Measurements from ENCODE around the gene CCDC92. TPM values are rescaled to one million over a fixed set of nuclear protein-coding genes. Genes with fewer than 3 reads are reported as not detected.

CCDC92 gene
- total RNA-seq, 1 donor from 2014 or later = 48.6 TPM

DNA sequence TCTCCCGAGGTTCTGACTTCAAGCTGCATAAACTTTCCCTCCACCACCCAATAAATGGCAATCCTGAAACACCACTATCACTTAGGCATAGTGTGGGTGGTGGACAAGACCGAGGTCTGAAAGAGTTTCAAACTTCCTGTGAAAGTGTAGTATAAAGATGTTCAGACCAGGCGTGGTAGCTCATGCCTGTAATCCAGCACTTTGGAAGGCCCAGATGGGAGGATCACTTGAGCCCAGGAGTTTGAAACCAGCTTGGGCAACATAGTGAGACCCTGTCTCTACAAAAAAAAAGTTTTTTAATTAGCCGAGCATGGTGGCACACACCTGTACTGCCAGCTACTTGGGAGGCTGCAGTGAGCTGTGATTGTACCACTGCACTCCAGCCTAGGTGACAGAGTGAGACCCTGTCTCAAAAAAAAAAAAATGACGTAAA is 61.9 kb downstream of the CCDC92 start:
- H3K9me3 ChIP-seq = no peaks in the 10 kb centered on the region
- TF ChIP-seq, protein P1, sequence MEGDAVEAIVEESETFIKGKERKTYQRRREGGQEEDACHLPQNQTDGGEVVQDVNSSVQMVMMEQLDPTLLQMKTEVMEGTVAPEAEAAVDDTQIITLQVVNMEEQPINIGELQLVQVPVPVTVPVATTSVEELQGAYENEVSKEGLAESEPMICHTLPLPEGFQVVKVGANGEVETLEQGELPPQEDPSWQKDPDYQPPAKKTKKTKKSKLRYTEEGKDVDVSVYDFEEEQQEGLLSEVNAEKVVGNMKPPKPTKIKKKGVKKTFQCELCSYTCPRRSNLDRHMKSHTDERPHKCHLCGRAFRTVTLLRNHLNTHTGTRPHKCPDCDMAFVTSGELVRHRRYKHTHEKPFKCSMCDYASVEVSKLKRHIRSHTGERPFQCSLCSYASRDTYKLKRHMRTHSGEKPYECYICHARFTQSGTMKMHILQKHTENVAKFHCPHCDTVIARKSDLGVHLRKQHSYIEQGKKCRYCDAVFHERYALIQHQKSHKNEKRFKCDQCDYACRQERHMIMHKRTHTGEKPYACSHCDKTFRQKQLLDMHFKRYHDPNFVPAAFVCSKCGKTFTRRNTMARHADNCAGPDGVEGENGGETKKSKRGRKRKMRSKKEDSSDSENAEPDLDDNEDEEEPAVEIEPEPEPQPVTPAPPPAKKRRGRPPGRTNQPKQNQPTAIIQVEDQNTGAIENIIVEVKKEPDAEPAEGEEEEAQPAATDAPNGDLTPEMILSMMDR (IDR thresholded peaks at IDR 0.05) = no peak
- H3K4me3 ChIP-seq = no peak overlapping the region
- no peaks in the 10 kb centered on the region for H3K27me3 ChIP-seq
- H3K27ac ChIP-seq = no peak overlapping the region
- intact Hi-C loops (cut with DNase I) = no loop called here
- ATAC-seq (no peak), DNase-seq (no peak)
- no peaks in the 10 kb centered on the region for H3K36me3 ChIP-seq
- H3K4me1 ChIP-seq = no peaks in the 10 kb centered on the region

GRCh38 chr12:123910057-123910456 is 62.6 kb downstream of the CCDC92 start:
- Histone ChIP-seq H3K9me3 (no peaks in the 10 kb centered on the region), H3K4me1 (no peaks in the 10 kb centered on the region), H3K27ac (no peak overlapping the region), H3K36me3 (no peaks in the 10 kb centered on the region), H3K4me3 (no peak overlapping the region), H3K27me3 (no peaks in the 10 kb centered on the region)
- intact Hi-C loops (cut with DNase I) = no loop called here
- TF ChIP-seq, protein P1 (IDR thresholded peaks at IDR 0.05) = no peak
- no peak for ATAC-seq
- no peak for DNase-seq

DNA sequence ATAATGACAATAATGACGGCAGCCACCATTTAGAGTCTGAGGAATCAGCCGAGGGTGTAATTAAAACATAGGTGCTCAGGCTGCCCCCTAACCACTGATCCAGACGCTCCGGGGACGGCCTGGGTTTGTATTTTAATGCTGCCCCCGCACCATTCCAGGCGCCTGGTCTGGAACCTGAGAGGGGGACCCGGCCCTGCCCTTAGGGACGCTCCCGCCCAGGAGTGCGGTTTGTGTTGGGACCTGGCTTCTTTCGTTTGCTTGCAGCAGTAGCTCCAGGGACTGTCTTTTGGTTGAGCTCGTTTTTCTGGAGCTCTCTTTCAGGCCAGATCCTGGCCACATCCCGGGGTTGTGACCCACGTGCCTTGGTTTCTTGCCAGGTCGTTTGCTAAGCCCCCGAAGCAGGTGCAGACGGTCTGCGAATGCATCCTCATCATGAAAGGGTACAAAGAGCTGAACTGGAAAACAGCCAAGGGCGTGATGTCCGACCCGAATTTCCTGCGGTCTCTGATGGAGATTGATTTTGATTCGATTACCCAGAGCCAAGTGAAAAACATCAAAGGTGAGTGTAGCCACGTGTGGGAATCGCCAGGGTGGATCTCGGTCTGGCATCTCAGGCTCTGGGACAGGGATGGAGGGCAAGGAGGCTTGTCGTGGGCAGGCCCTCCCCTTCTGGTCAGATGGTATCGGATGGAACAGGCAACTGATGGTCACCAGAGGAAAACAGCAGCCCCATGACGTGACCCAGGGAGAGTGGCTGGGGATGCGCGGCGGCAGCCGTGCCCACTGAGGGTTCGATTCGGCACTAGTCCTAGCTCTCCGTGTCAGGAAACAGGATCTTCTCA is 63.5 kb downstream of the CCDC92 start:
- DNase-seq (no peak), ATAC-seq (no peak)
- Histone ChIP-seq H3K4me3 (no peak overlapping the region), H3K9me3 (no peaks in the 10 kb centered on the region), H3K4me1 (no peaks in the 10 kb centered on the region), H3K27me3 (no peaks in the 10 kb centered on the region), H3K36me3 (no peaks in the 10 kb centered on the region), H3K27ac (no peak overlapping the region)
- intact Hi-C loops (cut with DNase I) = loop anchor here (10.0 kb wide), 2 partner anchors 76 to 866 kb away; no protein-coding TSS in a partner anchor
- TF ChIP-seq, protein P1 (IDR thresholded peaks at IDR 0.05) = no peak

GRCh38 chr12:123907726-123908476 is 64.7 kb downstream of the CCDC92 start:
- no peaks in the 10 kb centered on the region for H3K27me3 ChIP-seq
- H3K9me3 ChIP-seq = no peaks in the 10 kb centered on the region
- no peak overlapping the region for H3K27ac ChIP-seq
- H3K4me3 ChIP-seq = no peak overlapping the region
- no peak for ATAC-seq
- intact Hi-C loops (cut with DNase I) = loop anchor here (10.0 kb wide), 2 partner anchors 77 to 867 kb away; no protein-coding TSS in a partner anchor
- no peaks in the 10 kb centered on the region for H3K4me1 ChIP-seq
- no peaks in the 10 kb centered on the region for H3K36me3 ChIP-seq
- TF ChIP-seq, protein P1 (IDR thresholded peaks at IDR 0.05) = no peak
- DNase-seq = no peak

DNA sequence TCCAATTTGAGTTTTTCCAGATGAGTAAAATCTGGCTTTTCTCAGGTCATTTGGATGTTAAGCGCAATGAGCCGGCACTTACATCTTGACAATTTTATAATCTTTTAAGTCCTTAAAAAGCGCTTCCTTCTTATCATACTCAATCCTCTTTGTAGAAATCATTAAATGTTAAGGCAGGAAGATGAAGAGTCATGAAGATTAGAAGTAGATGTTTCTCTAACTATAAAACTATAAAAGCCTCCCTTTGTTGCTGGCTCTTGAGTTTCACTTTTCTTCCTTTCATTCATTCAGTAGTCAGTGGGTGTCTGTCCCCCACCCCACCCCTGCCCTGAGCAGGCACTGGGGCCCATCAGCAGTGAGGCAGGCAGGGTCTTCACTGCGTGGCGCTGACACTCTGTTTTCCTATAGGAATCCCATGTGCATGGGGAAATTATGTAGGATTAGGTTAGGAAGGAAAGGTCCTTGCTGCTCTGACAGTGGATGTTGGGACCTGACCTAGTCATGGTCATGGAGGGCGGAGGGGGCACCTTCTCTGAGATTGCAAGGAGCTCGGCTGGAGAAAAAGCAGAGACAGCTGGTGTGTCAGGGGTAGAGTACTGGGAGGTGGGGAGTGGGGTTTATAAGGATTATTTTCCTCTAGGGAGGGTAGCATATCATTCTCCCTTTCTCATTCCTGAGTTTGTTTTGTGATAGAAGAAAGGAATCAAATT is 65.8 kb downstream of the CCDC92 start:
- H3K27me3 ChIP-seq = no peaks in the 10 kb centered on the region
- DNase-seq = no peak
- H3K27ac ChIP-seq = no peak overlapping the region
- no peak overlapping the region for H3K4me3 ChIP-seq
- H3K36me3 ChIP-seq = no peaks in the 10 kb centered on the region
- no peaks in the 10 kb centered on the region for H3K4me1 ChIP-seq
- intact Hi-C loops (cut with DNase I) = loop anchor here (10.0 kb wide), 2 partner anchors 78 to 868 kb away; no protein-coding TSS in a partner anchor
- H3K9me3 ChIP-seq = no peaks in the 10 kb centered on the region
- no peak for ATAC-seq
- TF ChIP-seq, protein P1 (IDR thresholded peaks at IDR 0.05) = no peak

Measured in upper lobe of right lung (tissue), 1 donor.